ENCODE results near the gene PCA3.

- TF ChIP-seq EZH2 (IDR thresholded peaks at IDR 0.05) (no peak), POLR2AphosphoS5 (IDR thresholded peaks at IDR 0.05; ENCODE audit: borderline replicate concordance, low read depth, low read length) (no peak), FOXP2 (optimal IDR thresholded peaks at IDR 0.05; ENCODE audit: control extremely low read depth, extremely low read length, insufficient read depth) (no peak)
Observed at GRCh38 chr9:76799473-76799872, 35.2 kb downstream of the PCA3 start.
